K562 (cell line): ENCODE data around the gene FBXO46. TPM values are rescaled to one million over a fixed set of nuclear protein-coding genes. Genes with fewer than 3 reads are reported as not detected.

Source experiments
- ATF1 ChIP-seq, 2 experiments: fragments of 450-650 bp in 1 of 2; IDR thresholded peaks; 2 replicates each; pipeline ENCODE4 v1.6.1; 2016; ENCODE audit warnings: missing compliant biosample characterization in 1 of 2, missing genetic modification characterization in 1 of 2
- BCL6 ChIP-seq: fragments of 250-450 bp; sonication (Bioruptor Pico); IDR thresholded peaks from 2 replicates; pipeline ENCODE4 v1.4.0; 2020
- EHMT2 ChIP-seq: fragments of 450-650 bp; IDR thresholded peaks from 2 replicates; pipeline ENCODE4 v1.6.1; 2018; ENCODE audit warnings: antibody characterized with exemption
- FUS ChIP-seq: fragments of 200-400 bp; formaldehyde crosslinking; optimal IDR thresholded peaks from 2 replicates; pipeline ENCODE3; 2017; ENCODE audit warnings: low read depth, low read length
- HNRNPL ChIP-seq: fragments of 200-400 bp; formaldehyde crosslinking; IDR thresholded peaks from 2 replicates; pipeline ENCODE4 v1.6.1; 2017; ENCODE audit warnings: low read depth, mild to moderate bottlenecking, low read length
- KLF10 ChIP-seq: fragments of 250-450 bp; sonication (Bioruptor Pico); IDR thresholded peaks from 2 replicates; pipeline ENCODE4 v1.6.1; 2021; ENCODE audit warnings: matching md5 sums
- MEF2A ChIP-seq: IDR thresholded peaks from 2 replicates; pipeline ENCODE4 v1.6.1; 2011; ENCODE audit warnings: low read depth, mild to moderate bottlenecking, low read length, moderate library complexity; ENCODE audit not compliant: control insufficient read depth
- MYC ChIP-seq, 2 experiments: fragments of 250-450 bp in 1 of 2; sonication (Bioruptor Pico) in 1 of 2; IDR thresholded peaks; 2 replicates each; pipeline versions ENCODE4 v1.5.1 to v1.6.1; 2012 to 2021; ENCODE audit warnings: low read depth in 2 of 2, borderline replicate concordance in 1 of 2, improper control_type of control experiment in 1 of 2, low read length in 1 of 2, mild to moderate bottlenecking in 1 of 2, moderate library complexity in 1 of 2
- PCBP2 ChIP-seq: fragments of 200-400 bp; formaldehyde crosslinking; IDR thresholded peaks from 2 replicates; pipeline ENCODE4 v1.6.1; 2018; ENCODE audit warnings: low read length, low read depth, mild to moderate bottlenecking, moderate library complexity; ENCODE audit not compliant: poor library complexity, severe bottlenecking
- POLR2A ChIP-seq: fragments of 450-650 bp; conservative IDR thresholded peaks from 2 replicates; pipeline ENCODE4 v1.6.1; 2016
- PPARD ChIP-seq: fragments of 250-450 bp; sonication (Bioruptor Pico); IDR thresholded peaks from 2 replicates; pipeline ENCODE4 v1.8.0; 2022; ENCODE audit warnings: inconsistent platforms, mild to moderate bottlenecking, moderate library complexity
- RB1 ChIP-seq: fragments of 450-650 bp; IDR thresholded peaks from 2 replicates; pipeline ENCODE4 v1.6.1; 2017; ENCODE audit warnings: low read depth, mild to moderate bottlenecking
- SREBF2 ChIP-seq: sonication (generic); formaldehyde crosslinking; IDR thresholded peaks from 2 replicates; pipeline ENCODE4 v1.4.0; 2020; ENCODE audit warnings: mild to moderate bottlenecking, missing genetic modification reagents
- ZFP1 ChIP-seq: fragments of 450-650 bp; formaldehyde crosslinking; IDR thresholded peaks from 2 replicates; pipeline ENCODE4 v1.4.0; 2020; ENCODE audit warnings: mild to moderate bottlenecking, mixed read lengths
- ZNF586 ChIP-seq: fragments of 450-650 bp; formaldehyde crosslinking; conservative IDR thresholded peaks from 2 replicates; pipeline ENCODE4 v1.4.0; 2020; ENCODE audit warnings: mild to moderate bottlenecking, moderate library complexity
- polyA plus RNA-seq, 8 experiments: library from polyadenylated mRNA; depleted of rRNA in 4 of 8; stranded (reverse) in 5 of 8; unstranded in 3 of 8; fragments of >200 nt; fragmentation: Nextera tagmentation in 2 of 8; fragmentation: Illumina TruSeq in 1 of 8; extraction: Ambion mirVana in 2 of 8; extraction: Trizol in 1 of 8; gene quantifications; 2 replicates each; pipeline versions ENCODE4 v1.2.1 to v1.2.3, GENCODE V29; 2011 to 2014; ENCODE audit warnings: inconsistent platforms in 1 of 8, missing spikeins in 1 of 8
- total RNA-seq, 7 experiments: library from RNA; depleted of rRNA in 6 of 7; stranded (reverse); fragments of >200 nt in 6 of 7; fragmentation: Illumina TruSeq in 2 of 7; extraction: Trizol in 2 of 7; gene quantifications; 2 replicates each; pipeline versions ENCODE4 v1.2.1 to v1.2.3, GENCODE V29; 2011 to 2021; ENCODE audit warnings: low replicate concordance in 1 of 7
- TF ChIP-seq, protein P1 (sequence below): fragments of 450-650 bp; IDR thresholded peaks from 2 replicates; pipeline ENCODE4 v1.7.1; 2018; ENCODE audit warnings: mild to moderate bottlenecking, low read depth; ENCODE audit not compliant: partially characterized antibody
- TF ChIP-seq, protein P2 (sequence below): sonication (generic); formaldehyde crosslinking; IDR thresholded peaks from 2 replicates; pipeline ENCODE4 v1.8.0; 2022; ENCODE audit warnings: mild to moderate bottlenecking, low read depth, missing genetic modification reagents
- TF ChIP-seq, protein P3 (sequence below): fragments of 250-450 bp; sonication (Bioruptor Pico); IDR thresholded peaks from 2 replicates; pipeline ENCODE4 v1.4.0; 2020
- TF ChIP-seq, protein P4 (sequence below), 2 experiments: fragments of 150-350 bp in 1 of 2; IDR thresholded peaks; 2 replicates each; pipeline ENCODE4 v1.6.1; 2012 to 2016; ENCODE audit warnings: low read depth in 2 of 2, low read length in 2 of 2, mild to moderate bottlenecking in 1 of 2, moderate library complexity in 1 of 2

FBXO46 gene
- total and polyA plus RNA-seq, 9 of the 15 experiments (the other 6 are each of a cell fraction or from before 2014, with no cell fraction given): 1.5 to 36.1 (median 7.3) TPM

DNA sequence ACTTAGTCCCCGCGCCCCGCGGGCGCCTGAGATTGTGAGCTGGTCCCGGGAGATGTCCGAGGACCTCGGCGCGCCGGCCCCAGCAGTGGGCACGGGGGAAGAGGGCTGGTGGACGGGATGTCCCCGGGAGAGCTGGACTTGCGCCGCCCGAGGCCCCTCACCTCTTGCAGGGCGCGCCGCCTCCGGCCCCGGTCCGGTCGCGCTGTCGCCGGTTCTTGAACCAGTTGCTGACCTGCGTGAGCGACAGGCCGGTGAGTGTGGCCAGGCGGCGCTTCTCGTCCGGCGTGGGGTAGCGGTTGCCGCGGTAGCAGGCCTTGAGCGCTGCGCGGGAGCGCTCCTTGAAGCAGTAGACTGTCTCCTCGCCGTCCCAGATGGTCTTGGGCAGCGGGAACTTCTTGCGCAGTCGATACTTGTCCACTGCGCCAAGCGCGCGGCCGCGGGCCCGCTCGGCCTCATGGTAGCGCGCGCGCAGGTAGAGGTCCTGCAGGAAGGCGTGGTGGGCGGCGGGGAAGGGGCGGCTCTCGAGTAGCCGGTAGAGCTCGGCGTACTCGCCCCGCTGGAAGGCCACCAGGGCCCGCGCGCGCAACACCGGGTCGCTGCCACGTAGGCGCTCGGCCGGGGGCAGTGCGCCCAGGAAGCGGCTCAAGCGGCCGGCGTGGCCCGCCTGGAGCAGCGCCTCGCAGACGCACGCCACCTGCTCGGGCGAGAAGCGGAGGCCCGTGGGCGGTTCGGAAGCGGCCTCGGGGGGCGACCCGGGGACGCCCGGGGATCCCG is 37.4 kb upstream of the FBXO46 start (continued):
- TF ChIP-seq, protein P1, sequence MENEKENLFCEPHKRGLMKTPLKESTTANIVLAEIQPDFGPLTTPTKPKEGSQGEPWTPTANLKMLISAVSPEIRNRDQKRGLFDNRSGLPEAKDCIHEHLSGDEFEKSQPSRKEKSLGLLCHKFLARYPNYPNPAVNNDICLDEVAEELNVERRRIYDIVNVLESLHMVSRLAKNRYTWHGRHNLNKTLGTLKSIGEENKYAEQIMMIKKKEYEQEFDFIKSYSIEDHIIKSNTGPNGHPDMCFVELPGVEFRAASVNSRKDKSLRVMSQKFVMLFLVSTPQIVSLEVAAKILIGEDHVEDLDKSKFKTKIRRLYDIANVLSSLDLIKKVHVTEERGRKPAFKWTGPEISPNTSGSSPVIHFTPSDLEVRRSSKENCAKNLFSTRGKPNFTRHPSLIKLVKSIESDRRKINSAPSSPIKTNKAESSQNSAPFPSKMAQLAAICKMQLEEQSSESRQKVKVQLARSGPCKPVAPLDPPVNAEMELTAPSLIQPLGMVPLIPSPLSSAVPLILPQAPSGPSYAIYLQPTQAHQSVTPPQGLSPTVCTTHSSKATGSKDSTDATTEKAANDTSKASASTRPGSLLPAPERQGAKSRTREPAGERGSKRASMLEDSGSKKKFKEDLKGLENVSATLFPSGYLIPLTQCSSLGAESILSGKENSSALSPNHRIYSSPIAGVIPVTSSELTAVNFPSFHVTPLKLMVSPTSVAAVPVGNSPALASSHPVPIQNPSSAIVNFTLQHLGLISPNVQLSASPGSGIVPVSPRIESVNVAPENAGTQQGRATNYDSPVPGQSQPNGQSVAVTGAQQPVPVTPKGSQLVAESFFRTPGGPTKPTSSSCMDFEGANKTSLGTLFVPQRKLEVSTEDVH: no peak
- TF ChIP-seq KLF10 (no peak), ZNF586 (CRISPR knock-in tag) (no peak), ATF1 (CRISPR knock-in tag; IDR thresholded peaks at IDR 0.05) (no peak), ATF1 (tag; IDR thresholded peaks at IDR 0.05) (0 out of 2 replicates have a peak, but pooled peaks have one; percentile 23), POLR2A (peak; percentile 52; the same call in 1 of the 2 replicates), ZFP1 (CRISPR knock-in tag) (no peak), MEF2A (no peak), MYC (IDR thresholded peaks at IDR 0.05; ENCODE audit: low read depth, low read length) (peak; percentile 74), MYC (CRISPR knock-in tag; IDR thresholded peaks at IDR 0.05; ENCODE audit: borderline replicate concordance, low read depth) (peak; percentile 54; the same call in 1 of the 2 replicates), SREBF2 (CRISPR knock-in tag) (no peak), RB1 (peak; percentile 49; the same call in 1 of the 2 replicates), FUS (peak; percentile 24), PPARD (CRISPR knock-in tag) (no peak), PCBP2 (no peak), HNRNPL (0 out of 2 replicates have a peak, but pooled peaks have one; percentile 56), BCL6 (CRISPR knock-in tag) (no peak), EHMT2 (no peak)
- TF ChIP-seq, protein P2, sequence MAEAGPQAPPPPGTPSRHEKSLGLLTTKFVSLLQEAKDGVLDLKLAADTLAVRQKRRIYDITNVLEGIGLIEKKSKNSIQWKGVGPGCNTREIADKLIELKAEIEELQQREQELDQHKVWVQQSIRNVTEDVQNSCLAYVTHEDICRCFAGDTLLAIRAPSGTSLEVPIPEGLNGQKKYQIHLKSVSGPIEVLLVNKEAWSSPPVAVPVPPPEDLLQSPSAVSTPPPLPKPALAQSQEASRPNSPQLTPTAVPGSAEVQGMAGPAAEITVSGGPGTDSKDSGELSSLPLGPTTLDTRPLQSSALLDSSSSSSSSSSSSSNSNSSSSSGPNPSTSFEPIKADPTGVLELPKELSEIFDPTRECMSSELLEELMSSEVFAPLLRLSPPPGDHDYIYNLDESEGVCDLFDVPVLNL: no peak
- TF ChIP-seq, protein P3, sequence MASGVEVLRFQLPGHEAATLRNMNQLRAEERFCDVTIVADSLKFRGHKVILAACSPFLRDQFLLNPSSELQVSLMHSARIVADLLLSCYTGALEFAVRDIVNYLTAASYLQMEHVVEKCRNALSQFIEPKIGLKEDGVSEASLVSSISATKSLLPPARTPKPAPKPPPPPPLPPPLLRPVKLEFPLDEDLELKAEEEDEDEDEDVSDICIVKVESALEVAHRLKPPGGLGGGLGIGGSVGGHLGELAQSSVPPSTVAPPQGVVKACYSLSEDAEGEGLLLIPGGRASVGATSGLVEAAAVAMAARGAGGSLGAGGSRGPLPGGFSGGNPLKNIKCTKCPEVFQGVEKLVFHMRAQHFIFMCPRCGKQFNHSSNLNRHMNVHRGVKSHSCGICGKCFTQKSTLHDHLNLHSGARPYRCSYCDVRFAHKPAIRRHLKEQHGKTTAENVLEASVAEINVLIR (CRISPR knock-in tag): no peak
- TF ChIP-seq, protein P4, sequence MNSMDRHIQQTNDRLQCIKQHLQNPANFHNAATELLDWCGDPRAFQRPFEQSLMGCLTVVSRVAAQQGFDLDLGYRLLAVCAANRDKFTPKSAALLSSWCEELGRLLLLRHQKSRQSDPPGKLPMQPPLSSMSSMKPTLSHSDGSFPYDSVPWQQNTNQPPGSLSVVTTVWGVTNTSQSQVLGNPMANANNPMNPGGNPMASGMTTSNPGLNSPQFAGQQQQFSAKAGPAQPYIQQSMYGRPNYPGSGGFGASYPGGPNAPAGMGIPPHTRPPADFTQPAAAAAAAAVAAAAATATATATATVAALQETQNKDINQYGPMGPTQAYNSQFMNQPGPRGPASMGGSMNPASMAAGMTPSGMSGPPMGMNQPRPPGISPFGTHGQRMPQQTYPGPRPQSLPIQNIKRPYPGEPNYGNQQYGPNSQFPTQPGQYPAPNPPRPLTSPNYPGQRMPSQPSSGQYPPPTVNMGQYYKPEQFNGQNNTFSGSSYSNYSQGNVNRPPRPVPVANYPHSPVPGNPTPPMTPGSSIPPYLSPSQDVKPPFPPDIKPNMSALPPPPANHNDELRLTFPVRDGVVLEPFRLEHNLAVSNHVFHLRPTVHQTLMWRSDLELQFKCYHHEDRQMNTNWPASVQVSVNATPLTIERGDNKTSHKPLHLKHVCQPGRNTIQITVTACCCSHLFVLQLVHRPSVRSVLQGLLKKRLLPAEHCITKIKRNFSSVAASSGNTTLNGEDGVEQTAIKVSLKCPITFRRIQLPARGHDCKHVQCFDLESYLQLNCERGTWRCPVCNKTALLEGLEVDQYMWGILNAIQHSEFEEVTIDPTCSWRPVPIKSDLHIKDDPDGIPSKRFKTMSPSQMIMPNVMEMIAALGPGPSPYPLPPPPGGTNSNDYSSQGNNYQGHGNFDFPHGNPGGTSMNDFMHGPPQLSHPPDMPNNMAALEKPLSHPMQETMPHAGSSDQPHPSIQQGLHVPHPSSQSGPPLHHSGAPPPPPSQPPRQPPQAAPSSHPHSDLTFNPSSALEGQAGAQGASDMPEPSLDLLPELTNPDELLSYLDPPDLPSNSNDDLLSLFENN (IDR thresholded peaks at IDR 0.05; ENCODE audit: low read depth in 2 of 2, low read length in 2 of 2): no peak
